GM19240 (cell line): Measurements from ENCODE around the gene PRKAG1.
A peak's percentile ranks its signal among the peaks of the same experiment; 100 is the strongest.

Experiments used
- DNase-seq: peaks from one replicate; pipeline ENCODE4 v3.0.0; 2011; ENCODE audit warnings: low spot score; ENCODE audit not compliant: insufficient read length

The PRKAG1 gene

DNA sequence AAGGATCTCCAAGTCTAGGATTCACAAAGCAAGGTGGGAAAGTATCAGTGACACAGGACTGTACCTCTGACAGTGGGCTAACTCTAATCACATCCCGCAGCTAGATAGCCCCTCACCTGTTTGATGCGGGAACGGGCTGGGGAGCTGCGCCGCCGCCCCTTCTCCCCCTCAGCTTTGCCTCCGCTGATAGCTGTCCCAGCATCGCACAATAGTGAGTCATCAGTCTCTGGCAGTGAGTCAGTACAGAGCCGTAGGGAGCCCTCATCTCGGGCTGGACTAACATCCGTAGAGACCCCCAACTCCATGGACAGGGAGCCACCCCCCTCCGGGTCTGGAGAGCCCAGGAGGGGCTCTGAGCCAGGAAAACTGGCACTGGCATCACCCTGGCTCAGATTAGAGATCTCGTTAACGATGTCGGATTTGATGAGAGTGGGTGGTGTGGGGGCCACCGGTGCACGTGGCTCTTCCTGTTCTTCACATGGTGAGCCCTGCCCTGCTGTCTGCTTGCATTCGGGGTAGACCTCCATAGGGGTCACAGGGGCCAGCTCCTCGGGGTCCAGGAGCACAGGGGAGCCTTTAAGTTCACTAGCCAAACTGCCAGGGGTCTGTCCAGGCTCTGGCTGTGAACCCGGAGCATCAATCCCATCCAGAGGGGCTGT is 31.1 kb upstream of the PRKAG1 start:
- DNase-seq: no peak

- no peak for DNase-seq
Measured at GRCh38 chr12:49048953-49049352, 30.4 kb upstream of the PRKAG1 start.

GRCh38 chr12:49046129-49046895 is 27.7 kb upstream of the PRKAG1 start:
- DNase-seq: no peak

DNA sequence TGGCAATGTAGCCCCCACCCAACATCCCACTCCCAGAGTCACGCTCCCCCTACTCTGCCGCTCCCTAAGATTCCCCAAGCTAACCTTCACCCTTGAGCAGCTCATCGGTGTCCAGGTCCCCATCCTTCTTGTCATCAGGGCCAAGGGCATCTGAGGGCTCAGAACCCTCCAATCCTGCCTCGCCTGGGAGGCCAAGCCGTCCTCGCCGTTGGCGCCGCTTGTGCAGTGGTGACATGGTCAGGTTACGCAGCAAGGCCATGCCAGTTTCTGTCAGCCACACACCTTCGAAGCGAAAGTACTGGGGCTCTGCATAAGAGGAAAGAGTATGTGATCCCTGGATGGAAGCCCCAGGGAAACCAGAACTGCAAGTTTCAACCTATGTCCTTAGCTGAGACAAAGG is 26.1 kb upstream of the PRKAG1 start:
- DNase-seq: no peak

GRCh38 chr12:49043856-49044258 is 25.3 kb upstream of the PRKAG1 start:
- peak; percentile 71 for DNase-seq

GRCh38 chr12:49043241-49043640 is 24.7 kb upstream of the PRKAG1 start:
- DNase-seq: no peak

DNA sequence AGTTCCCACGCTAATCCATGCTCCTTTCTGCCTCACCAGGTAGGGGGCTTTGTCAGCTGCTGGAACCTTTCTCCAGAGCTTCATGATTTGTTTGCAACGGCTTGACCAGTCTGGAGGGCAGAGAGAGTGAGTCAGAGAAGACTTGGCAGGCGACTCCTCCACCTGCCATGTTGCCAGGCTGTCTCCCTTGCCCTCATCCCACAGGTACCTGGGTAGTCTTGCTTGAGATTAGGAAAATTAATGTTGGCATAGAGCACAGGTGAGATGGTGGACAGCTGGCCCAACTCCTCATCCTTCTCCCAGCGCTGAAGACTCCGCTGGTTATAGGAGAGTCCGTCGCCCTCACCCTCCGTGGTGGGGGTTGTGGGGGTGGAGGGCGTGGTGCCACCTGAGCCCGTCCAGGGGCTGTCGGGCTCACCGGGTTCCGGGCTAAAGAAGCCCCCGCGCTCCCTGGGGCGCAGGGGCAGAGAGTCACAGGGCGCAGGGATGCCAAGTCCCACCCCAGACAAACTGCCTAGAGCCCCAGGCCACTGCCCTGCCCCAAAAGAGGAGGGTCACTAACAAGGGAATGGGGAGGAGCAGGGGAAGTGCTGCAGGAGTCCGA is 23.4 kb upstream of the PRKAG1 start:
- DNase-seq: no peak

DNA sequence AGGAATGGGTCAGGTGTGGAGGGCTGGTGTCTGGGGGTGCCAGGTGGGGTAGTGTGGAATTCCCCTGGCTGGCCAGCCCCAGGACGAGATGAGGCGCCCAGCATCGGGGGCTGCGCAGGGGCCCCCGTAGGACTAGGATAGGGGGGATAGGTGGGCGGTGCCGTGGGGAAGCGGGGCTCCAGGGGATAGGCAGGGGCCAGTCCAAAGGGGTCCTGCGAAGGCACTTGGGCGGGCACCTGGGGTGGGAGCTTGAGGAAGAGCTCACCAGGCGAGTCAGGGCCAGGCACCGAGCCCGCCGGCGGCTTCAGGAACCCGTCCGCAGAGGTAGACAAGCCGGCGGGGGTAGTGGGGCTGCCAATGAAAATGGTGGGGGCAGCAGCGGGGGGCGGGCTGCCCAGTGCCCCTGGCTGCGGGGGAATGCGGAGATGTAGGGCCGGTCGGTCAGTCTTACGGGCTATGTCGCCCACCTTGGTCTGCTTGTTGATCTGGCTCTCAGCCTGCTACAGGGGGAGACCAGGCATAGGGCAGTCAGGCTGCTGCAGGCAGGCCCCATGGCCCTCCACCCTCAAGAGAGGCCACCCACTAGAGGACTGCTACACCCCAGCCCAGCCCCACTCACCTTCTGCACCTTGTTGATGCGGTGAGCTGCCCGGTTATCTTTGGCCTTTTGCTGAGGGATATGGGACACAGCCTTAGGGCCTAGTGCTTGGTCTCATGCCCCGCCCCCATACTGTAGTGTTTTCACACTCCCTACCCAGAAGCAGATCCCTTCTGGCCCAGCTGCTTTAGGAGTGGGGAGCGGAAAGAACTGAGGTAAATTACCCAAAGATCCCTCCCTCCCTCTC is 22.7 kb upstream of the PRKAG1 start:
- DNase-seq: no peak

GRCh38 chr12:49040364-49040855 is 21.8 kb upstream of the PRKAG1 start:
- DNase-seq: no peak

DNA sequence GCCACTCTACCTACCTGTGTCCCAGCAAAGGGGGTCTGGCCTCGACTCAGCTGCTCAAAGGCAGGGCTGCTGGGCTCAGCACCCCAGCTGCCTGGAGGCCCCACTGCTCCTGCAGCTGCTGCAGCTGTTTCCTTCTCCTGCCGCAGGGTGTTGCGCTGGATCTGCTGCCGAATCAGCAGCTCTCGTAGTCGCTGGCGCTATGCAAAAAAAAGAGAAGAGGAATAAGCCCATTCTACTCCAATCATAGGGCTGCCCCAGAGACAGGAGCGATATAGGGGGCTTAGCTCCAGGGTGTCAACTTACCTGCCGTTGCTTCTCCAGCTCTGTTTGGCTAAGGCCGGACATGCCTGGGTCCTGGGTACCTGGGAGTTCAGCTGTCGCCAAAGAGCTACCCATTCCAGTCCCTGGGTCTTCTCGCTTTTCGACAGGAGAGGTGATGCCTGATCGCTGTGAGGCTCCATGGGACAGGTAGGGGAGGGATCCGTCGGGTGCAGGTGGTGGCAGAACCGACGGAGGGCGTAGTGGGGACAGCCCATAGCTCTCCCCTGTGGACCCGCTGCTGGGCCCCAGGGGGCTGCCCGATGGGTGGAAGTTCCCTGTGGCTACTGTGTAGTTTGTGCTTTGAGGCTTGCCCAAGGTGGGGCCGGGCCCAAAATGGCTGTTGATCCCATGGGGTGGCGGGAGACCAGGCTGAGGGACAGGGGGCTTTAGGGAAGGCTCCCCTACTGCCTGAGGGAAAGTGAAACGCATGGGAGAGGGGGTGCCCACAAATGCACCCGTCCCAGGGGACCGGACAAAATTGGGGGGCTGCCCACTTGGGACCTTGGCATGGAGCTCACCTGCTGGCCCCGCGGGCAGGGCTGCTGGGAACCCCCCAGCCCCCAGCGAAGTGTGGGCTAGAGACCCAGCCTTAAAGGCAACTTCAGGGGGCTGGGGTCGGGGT is 21.1 kb upstream of the PRKAG1 start:
- no peak for DNase-seq

DNA sequence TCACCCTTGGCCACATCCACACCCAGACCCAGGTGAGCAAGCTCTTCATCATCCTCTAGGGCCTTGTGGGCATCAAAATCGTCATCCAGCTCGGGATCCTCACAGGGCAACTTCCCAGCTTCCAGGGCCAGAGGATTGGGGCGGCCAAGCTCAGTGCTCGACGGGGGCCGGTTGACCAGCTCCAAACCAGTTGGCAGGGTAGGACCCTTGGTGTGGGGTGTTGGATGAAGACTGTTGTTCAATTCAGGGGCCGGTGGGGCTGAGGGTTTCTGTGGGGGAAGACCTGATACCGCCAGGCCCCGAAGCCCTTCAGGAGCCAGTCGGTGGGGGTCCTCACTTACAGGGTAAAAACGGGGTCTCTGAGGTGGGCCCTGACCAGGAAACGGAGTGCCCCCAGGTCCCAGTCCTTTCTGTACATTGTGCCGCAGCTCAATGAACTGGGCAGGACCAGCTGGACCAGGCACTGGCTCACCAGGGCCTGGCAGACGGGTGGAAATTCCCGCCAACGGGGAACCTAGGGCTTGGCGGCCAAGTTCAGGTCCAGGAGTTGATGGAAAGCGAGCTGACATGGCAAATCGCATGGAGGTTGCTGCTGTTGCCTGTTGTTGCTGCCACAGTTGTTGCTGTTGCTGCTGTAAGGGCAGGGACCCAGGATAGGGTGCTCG is 19.8 kb upstream of the PRKAG1 start:
- DNase-seq: no peak

- DNase-seq: no peak
Measured at GRCh38 chr12:49037947-49038237, 19.3 kb upstream of the PRKAG1 start.

DNA sequence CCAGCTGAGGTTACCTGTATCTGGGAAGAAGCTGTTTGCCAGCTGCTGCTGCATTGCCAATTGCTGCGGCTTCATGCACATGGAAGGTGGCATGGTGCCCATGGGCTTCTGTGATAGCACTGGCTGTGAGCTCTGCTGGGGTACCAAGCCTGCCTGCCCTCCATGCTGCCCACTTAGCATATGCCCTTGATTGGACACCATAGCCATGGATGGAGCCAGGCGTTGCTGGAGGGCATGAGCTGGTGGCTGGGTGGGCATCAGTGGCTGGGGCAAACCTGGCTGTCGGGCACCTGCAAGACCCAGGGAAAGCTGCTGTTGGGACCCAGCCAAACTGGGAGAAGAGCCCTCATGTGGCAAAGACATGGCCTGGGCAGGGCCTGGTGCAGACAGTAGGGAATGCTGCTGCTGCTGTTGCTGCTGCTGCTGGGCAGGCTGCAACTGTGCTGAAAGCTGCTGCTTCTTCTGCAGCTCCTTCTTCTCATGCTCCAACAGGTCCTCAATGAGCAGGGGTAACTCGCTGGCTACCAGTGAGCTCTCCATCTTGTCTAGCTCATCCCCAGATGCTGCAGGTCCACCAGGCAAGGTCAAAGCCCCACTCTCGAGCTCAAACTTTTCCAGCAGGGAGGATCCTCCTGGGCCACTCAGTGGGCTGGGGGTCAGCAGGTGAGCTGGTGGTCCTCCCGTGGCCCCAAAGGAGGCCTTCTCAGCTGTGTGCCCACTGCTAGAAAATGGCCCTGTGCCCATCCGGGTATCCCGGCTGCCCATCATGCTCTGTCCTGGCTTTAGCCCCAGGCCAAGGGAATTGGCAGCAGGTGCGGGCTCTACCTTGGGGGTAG is 18.8 kb upstream of the PRKAG1 start:
- DNase-seq: no peak

DNA sequence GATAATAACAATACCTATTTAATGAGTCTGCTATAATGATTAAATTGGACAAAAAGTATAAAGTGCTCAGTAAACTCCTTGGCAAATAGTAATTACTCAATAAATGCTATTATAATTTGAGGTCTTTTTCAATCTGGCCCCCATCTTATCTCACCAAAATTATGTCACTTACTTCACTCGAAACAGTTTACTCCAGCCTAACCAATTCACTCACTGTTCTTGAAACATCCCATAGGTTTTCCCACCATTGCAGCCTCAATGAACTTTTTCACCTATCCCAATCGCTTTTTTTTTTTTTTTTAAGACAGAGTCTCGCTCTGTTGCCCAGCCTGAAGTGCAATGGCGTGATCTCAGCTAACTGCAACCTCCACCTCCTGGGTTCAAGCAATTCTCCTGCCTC is 17.5 kb upstream of the PRKAG1 start:
- DNase-seq: no peak

- DNase-seq: no peak
Measured at GRCh38 chr12:49034286-49034622, 15.7 kb upstream of the PRKAG1 start.

DNA sequence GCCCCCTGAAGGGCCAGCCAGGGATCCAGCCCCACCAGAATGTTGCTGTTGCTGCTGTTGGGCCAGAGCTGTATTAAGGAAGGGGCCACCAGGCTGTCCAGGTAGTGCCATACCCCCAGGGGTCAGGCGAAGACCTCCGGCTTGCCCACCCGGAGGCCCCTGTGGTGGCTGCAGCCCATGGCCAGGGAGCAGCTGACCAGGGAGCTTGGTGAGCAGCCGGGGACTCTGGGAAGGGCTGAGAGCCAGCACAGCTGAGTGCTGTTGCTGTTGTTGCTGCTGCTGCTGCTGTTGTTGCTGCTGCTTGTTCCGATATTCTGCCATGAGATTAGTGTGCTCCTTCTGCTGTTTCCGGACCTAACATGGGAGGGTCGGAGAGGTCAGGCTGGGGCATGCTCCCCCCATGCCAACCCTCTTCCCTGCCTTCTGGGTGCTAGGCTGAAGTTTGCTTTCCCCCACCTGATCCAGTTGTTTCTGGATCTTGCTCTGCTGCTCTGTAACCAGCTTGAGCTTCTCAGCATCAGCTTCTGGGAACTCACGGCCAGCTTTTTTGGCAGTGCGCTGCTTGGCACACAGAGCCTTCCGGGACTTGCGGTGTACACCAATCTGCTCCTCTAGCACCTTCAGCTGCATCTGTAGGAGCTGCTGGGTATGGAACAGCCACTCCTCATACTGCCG is 15.2 kb upstream of the PRKAG1 start:
- no peak for DNase-seq

DNA sequence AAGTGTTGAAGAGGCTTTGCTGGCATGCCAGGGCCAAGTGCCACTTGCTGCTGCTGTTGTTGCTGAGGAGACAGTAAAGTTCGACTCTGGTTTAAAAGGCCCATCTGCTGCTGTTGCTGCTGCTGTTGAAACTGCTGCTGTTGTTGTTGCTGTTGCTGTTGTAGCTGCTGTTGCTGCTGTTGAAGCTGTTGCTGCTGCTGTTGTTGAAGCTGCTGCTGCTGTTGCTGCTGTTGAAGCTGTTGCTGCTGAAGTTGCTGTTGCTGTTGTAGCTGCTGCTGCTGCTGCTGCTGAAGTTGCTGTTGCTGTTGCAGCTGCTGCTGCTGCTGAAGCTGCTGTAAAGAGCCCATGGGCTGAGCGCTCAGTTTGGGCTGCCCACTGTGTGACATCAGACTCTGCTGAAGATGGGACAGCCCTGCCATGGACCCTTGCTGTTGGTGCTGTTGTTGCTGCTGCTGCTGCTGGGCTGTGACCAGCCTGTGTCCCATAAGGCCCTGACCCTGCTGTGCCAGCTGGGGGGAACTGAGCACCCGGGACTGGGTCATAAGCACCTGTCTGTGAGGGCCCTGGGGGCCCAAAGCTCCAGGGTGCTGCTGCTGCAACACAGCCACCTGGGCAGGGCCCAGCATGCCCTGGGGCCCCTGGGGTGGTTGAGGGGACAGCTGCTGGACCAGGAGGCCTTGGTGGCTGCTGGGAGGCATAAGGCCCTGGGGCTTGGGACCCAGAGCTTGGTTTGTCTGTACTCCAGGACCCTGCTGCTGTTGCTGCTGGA is 14.3 kb upstream of the PRKAG1 start:
- DNase-seq: no peak

DNA sequence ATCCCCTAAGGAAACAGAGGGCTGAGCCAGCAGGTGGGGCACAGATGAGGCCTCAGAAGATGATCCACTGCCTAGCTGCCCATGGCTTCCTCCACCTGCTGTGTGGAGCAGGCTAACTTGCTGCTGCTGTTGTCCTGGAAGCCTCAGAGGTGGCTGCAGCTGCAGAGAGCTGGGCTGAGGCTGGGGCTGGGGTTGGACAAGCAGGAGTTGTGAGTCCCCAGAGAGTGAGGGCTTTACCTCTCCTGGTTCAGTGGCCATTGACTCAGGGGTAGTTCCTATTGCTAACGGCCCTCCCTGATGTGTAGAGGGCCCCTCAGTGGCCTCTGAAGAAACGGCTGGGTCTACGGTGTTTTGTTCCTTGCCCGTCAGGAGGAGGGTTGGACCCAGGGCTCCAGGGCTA is 13.7 kb upstream of the PRKAG1 start:
- DNase-seq: no peak
